HL-60 (cell line): ENCODE measurements around the gene ASB15.

Experiments used
- POLR2AphosphoS5 ChIP-seq: IDR thresholded peaks from 2 replicates; pipeline ENCODE4 v1.6.1; 2012; ENCODE audit warnings: low read depth
- REST ChIP-seq: IDR thresholded peaks from 2 replicates; pipeline ENCODE4 v1.6.1; 2012; ENCODE audit warnings: low read depth; ENCODE audit not compliant: insufficient replicate concordance
- TF ChIP-seq, protein P1 (sequence below): IDR thresholded peaks from one replicate; pipeline ENCODE4 v1.5.1; 2011; ENCODE audit warnings: low read length, control low read depth, inconsistent platforms; ENCODE audit not compliant: insufficient read depth

DNA sequence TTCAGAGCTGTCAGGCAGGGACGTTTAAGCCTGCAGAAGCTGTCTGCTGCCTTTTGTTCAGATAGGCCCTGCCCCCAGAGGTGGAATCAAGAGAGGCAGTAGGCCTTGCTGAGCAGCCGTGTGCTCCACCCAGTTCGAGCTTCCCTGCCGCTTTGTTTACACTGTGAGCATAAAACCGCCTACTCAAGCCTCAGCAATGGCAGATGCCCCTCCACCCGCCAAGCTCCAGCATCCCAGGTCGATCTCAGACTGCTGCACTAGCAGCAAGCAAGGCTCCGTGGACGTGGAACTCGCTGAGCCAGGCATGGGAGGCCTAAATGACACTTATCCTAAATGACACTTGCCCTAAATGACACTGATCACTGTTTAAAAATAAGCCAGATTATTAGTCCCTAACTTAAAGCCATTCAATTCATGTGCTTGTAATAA lies 6.8 kb upstream of the ASB15 start:
- TF ChIP-seq, protein P1, sequence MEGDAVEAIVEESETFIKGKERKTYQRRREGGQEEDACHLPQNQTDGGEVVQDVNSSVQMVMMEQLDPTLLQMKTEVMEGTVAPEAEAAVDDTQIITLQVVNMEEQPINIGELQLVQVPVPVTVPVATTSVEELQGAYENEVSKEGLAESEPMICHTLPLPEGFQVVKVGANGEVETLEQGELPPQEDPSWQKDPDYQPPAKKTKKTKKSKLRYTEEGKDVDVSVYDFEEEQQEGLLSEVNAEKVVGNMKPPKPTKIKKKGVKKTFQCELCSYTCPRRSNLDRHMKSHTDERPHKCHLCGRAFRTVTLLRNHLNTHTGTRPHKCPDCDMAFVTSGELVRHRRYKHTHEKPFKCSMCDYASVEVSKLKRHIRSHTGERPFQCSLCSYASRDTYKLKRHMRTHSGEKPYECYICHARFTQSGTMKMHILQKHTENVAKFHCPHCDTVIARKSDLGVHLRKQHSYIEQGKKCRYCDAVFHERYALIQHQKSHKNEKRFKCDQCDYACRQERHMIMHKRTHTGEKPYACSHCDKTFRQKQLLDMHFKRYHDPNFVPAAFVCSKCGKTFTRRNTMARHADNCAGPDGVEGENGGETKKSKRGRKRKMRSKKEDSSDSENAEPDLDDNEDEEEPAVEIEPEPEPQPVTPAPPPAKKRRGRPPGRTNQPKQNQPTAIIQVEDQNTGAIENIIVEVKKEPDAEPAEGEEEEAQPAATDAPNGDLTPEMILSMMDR = no peak
- no peak for TF ChIP-seq REST
- TF ChIP-seq POLR2AphosphoS5 = no peak
